ENCODE data around the gene TEKTIP1.

- TF ChIP-seq CTCF (IDR thresholded peaks at IDR 0.05) = no peak
- TF ChIP-seq POLR2AphosphoS5 (IDR thresholded peaks at IDR 0.05) = no peak
Observed at GRCh38 chr19:3572132-3572854, 33.3 kb downstream of the TEKTIP1 start.
